Breast epithelium (tissue), 4 donors: ENCODE results near the gene WWC2. TPM values are rescaled to one million over a fixed set of nuclear protein-coding genes. Genes with fewer than 3 reads are reported as not detected.

Source experiments
- DNase-seq, 2 donors: peaks; one replicate each; pipeline ENCODE4 v3.0.0-alpha.2; 2019; ENCODE audit warnings: low spot score in 2 of 2
- H3K27ac ChIP-seq, 2 donors: fragments of 200-600 bp; sonication (generic) in 1 of 2; one replicate each; pipeline ENCODE4 v1.5.1; 2016 to 2019; ENCODE audit warnings: mild to moderate bottlenecking in 1 of 2
- H3K27me3 ChIP-seq, 2 donors: fragments of 200-600 bp; sonication (generic) in 1 of 2; one replicate each; pipeline versions ENCODE4 v1.5.1 to v1.6.0; 2017 to 2019; ENCODE audit warnings: control low read depth in 1 of 2, mild to moderate bottlenecking in 1 of 2
- H3K36me3 ChIP-seq: fragments of 200-600 bp; one replicate; pipeline ENCODE4 v1.5.1; 2019
- H3K4me1 ChIP-seq, 2 donors: fragments of 200-600 bp; sonication (generic); one replicate each; pipeline ENCODE4 v1.5.1; 2016 to 2019; ENCODE audit warnings: control low read depth in 1 of 2
- H3K4me3 ChIP-seq, 3 donors: fragments of 200-600 bp; sonication (generic); 1 replicate in 2 of 3; 2 replicates in 1 of 3; pipeline ENCODE4 v1.5.1; 2016 to 2019; ENCODE audit warnings: mild to moderate bottlenecking in 3 of 3, moderate library complexity in 2 of 3
- H3K9me3 ChIP-seq, 2 donors: fragments of 200-600 bp; sonication (generic) in 1 of 2; one replicate each; pipeline ENCODE4 v1.5.1; 2016 to 2019; ENCODE audit warnings: control low read depth in 1 of 2
- CTCF ChIP-seq, 3 donors: fragments of 450-650 bp; IDR thresholded peaks; one replicate each; pipeline ENCODE4 v1.5.1; 2016 to 2017; ENCODE audit warnings: antibody characterized with exemption in 3 of 3, mild to moderate bottlenecking in 3 of 3, moderate library complexity in 3 of 3
- POLR2A ChIP-seq: fragments of 450-650 bp; IDR thresholded peaks from one replicate; pipeline ENCODE4 v1.6.1; 2016; ENCODE audit warnings: antibody characterized with exemption, mild to moderate bottlenecking, moderate library complexity
- POLR2AphosphoS5 ChIP-seq, 3 donors: sonication (generic); formaldehyde crosslinking; IDR thresholded peaks; one replicate each; pipeline ENCODE4 v1.6.1; 2017; ENCODE audit warnings: antibody characterized with exemption in 3 of 3
- intact Hi-C: fragments of 100-400 bp; cut with DNase I; formaldehyde crosslinking; loops from one replicate; pipeline ENCODE4 v1.15.1; 2023; ENCODE audit warnings: low total_unique reads
- total RNA-seq, 3 donors: library from RNA; depleted of rRNA; stranded (reverse); fragments of >200 nt; gene quantifications; one replicate each; pipeline ENCODE4 v1.1.0, GENCODE V29; 2016

Gene WWC2
- total RNA-seq, 3 donors from 2014 or later, result 37.4 to 40.4 (median 40.3) TPM

- no peak for DNase-seq
- H3K36me3 ChIP-seq, result no peaks in the 10 kb centered on the region
- no peak overlapping the region for H3K4me3 ChIP-seq
- no peaks in the 10 kb centered on the region for H3K4me1 ChIP-seq
- TF ChIP-seq CTCF (IDR thresholded peaks at IDR 0.05), result no peak
- no peak for TF ChIP-seq POLR2AphosphoS5 (IDR thresholded peaks at IDR 0.05)
- no peak for TF ChIP-seq POLR2A
- no peak overlapping the region for H3K27ac ChIP-seq
- H3K27me3 ChIP-seq, result no peaks in the 10 kb centered on the region
- no peaks in the 10 kb centered on the region for H3K9me3 ChIP-seq
- intact Hi-C loops, result no loop called here
Measured at GRCh38 chr4:183161630-183162029, 62.6 kb downstream of the WWC2 start.

- Histone ChIP-seq H3K4me3 (no peak overlapping the region), H3K36me3 (no peaks in the 10 kb centered on the region), H3K4me1 (no peaks in the 10 kb centered on the region), H3K9me3 (no peaks in the 10 kb centered on the region), H3K27me3 (no peaks in the 10 kb centered on the region), H3K27ac (no peak overlapping the region)
- TF ChIP-seq POLR2A (no peak), CTCF (IDR thresholded peaks at IDR 0.05) (no peak), POLR2AphosphoS5 (IDR thresholded peaks at IDR 0.05) (no peak)
- DNase-seq, result no peak
- intact Hi-C loops, result no loop called here
Measured at GRCh38 chr4:183163135-183163534, 64.1 kb downstream of the WWC2 start.

- no peak overlapping the region for H3K27ac ChIP-seq
Measured at GRCh38 chr4:183164963-183165362, 65.9 kb downstream of the WWC2 start.

GRCh38 chr4:183165376-183165775, 66.3 kb downstream of the WWC2 start:
- no peak overlapping the region for H3K27ac ChIP-seq
- TF ChIP-seq POLR2A (no peak), POLR2AphosphoS5 (IDR thresholded peaks at IDR 0.05) (no peak), CTCF (IDR thresholded peaks at IDR 0.05) (no peak)
- no peaks in the 10 kb centered on the region for H3K9me3 ChIP-seq
- no peak overlapping the region for H3K4me3 ChIP-seq
- H3K27me3 ChIP-seq, result no peaks in the 10 kb centered on the region
- no peak for DNase-seq
- H3K4me1 ChIP-seq, result no peaks in the 10 kb centered on the region
- H3K36me3 ChIP-seq, result no peaks in the 10 kb centered on the region
- intact Hi-C loops, result no loop called here

More at GRCh38 chr4:183164963-183165362, 65.9 kb downstream of the WWC2 start:
- H3K9me3 ChIP-seq, result no peaks in the 10 kb centered on the region
- H3K4me3 ChIP-seq, result no peak overlapping the region
- no peaks in the 10 kb centered on the region for H3K36me3 ChIP-seq
- TF ChIP-seq POLR2A (no peak), POLR2AphosphoS5 (IDR thresholded peaks at IDR 0.05) (no peak), CTCF (IDR thresholded peaks at IDR 0.05) (no peak)
- no peaks in the 10 kb centered on the region for H3K27me3 ChIP-seq
- DNase-seq, result no peak
- no peaks in the 10 kb centered on the region for H3K4me1 ChIP-seq
- intact Hi-C loops, result no loop called here

GRCh38 chr4:183170894-183171293, 71.8 kb downstream of the WWC2 start:
- Histone ChIP-seq H3K27ac (no peak overlapping the region), H3K4me3 (no peak overlapping the region), H3K4me1 (peaks cover 0 to 3% of the 10 kb centered on the region in 2 donors), H3K36me3 (no peaks in the 10 kb centered on the region), H3K9me3 (no peaks in the 10 kb centered on the region), H3K27me3 (no peaks in the 10 kb centered on the region)
- DNase-seq, result no peak
- intact Hi-C loops, result no loop called here
- TF ChIP-seq POLR2A (no peak), CTCF (IDR thresholded peaks at IDR 0.05) (no peak), POLR2AphosphoS5 (IDR thresholded peaks at IDR 0.05) (no peak)
